ENCODE results near the gene NCAM1. TPM values are rescaled to one million over a fixed set of nuclear protein-coding genes. Genes with fewer than 3 reads are reported as not detected.

The NCAM1 gene
- polyA plus RNA-seq, 2 of the 4 experiments (the other 2 are of a cell fraction), result 0.01 to 0.12 TPM

DNA sequence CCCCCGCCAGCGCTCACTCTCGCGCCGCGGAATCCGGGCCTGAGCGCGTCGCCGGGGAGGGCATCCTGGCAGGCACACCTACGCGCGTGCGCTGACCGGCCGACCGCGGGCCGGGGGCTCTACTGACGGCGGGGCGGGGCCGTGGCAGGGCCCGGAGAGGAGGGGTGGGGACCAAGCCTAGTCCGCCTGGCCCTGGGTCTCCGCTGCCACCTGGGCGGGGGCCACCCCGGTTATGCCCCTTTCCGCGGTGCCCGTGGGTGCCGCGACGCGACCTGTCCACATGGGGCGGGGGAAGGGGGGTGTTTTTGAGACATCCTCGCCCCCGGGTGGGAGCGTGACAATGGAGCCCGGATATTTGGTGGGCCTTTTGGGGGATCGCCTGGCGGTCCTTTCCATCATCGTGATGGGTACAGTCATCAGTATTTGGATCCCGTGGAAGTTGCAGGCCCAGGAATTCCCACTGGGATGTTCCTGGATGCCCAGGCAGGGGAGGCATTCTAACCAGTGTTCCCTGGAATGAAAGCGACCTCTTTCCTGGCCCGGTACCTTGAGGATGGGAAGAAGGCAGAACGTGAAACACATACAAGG is 2.2 kb downstream of the NCAM1 start:
- CTCF ChIA-PET, result no interaction called here
- 63% methylated on average over 6 of the region's 48 CpGs for WGBS (ENCODE audit: missing lambda C conversion rate)
- H3K4me2 ChIP-seq, result no peak overlapping the region
- no peak for DNase-seq (ENCODE audit: low read depth in 1 of 2, low spot score in 1 of 2)
- H3K27ac ChIP-seq, result no peak overlapping the region
- POLR2A ChIA-PET, result no interaction called here
- TF ChIP-seq ESRRA (IDR thresholded peaks at IDR 0.05; ENCODE audit: borderline replicate concordance, low read length) (no peak), FOSB (CRISPR knock-in tag; IDR thresholded peaks at IDR 0.05) (no peak), CBX8 (IDR thresholded peaks at IDR 0.05) (no peak), ZNF302 (CRISPR knock-in tag; IDR thresholded peaks at IDR 0.05) (no peak), RNF2 (IDR thresholded peaks at IDR 0.05; ENCODE audit: borderline replicate concordance, low read depth) (no peak), BCL3 (IDR thresholded peaks at IDR 0.05) (no peak), CHD2 (IDR thresholded peaks at IDR 0.05; ENCODE audit: low read length, partially characterized antibody) (no peak), HDAC2 (IDR thresholded peaks at IDR 0.05) (no peak), HEYL (CRISPR knock-in tag; IDR thresholded peaks at IDR 0.05) (no peak)
- no peak overlapping the region for H3K4me3 ChIP-seq
- no peaks in the 10 kb centered on the region for H3K9me3 ChIP-seq
- no peak for FAIRE-seq
- ATAC-seq, result no peak
- no peaks in the 10 kb centered on the region for H3K4me1 ChIP-seq

DNA sequence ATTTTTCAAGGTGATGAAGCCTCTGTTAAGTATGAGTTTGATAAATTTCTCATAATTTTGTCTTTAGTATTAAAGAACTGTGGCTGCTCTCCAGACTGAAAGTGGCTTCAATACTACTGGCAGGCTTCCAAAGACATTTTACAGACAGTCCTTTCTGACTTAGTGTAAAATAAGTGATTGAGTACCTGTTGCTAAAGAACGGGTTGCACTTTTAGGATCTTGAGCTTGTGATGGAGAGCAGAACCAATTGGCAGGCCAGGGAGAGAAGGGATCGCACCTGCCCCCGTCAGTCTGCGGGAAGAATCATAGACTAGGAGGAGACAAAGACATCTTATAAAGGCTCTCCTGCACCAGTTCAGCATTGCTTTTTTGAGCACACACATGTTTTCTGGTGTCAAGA is 4.4 kb downstream of the NCAM1 start:
- no peak for DNase-seq (ENCODE audit: low read depth in 1 of 2, low spot score in 1 of 2)
- Histone ChIP-seq H3K27ac (no peak overlapping the region), H3K4me2 (no peak overlapping the region), H3K4me1 (no peaks in the 10 kb centered on the region), H3K4me3 (no peak overlapping the region), H3K9me3 (no peaks in the 10 kb centered on the region)
- TF ChIP-seq POLR2A (IDR thresholded peaks at IDR 0.05; ENCODE audit: low read length) (no peak), FOSB (CRISPR knock-in tag; IDR thresholded peaks at IDR 0.05) (no peak), CTCF (IDR thresholded peaks at IDR 0.05) (no peak), MYC (IDR thresholded peaks at IDR 0.05; ENCODE audit: borderline replicate concordance, low read length) (no peak), HEYL (CRISPR knock-in tag; IDR thresholded peaks at IDR 0.05) (no peak), NPAS2 (CRISPR knock-in tag; IDR thresholded peaks at IDR 0.05; ENCODE audit: borderline replicate concordance) (no peak), ZNF302 (CRISPR knock-in tag; IDR thresholded peaks at IDR 0.05) (no peak), JUNB (IDR thresholded peaks at IDR 0.05) (no peak), KDM5A (IDR thresholded peaks at IDR 0.05) (no peak), REST (IDR thresholded peaks at IDR 0.05) (no peak), TP53 (CRISPR knock-in tag; IDR thresholded peaks at IDR 0.05) (no peak), EHF (CRISPR knock-in tag; IDR thresholded peaks at IDR 0.05) (no peak), RFX5 (IDR thresholded peaks at IDR 0.05) (no peak), RAD21 (conservative IDR thresholded peaks at IDR 0.05 in 1 of 2, IDR thresholded peaks at IDR 0.05 in 1 of 2) (no peak), JUN (IDR thresholded peaks at IDR 0.05) (no peak), KDM1A (IDR thresholded peaks at IDR 0.05; ENCODE audit: low read depth) (no peak), ZC3H11A (IDR thresholded peaks at IDR 0.05) (no peak), EHMT2 (IDR thresholded peaks at IDR 0.05; ENCODE audit: low read depth) (no peak)
- TF ChIP-seq, protein P1, sequence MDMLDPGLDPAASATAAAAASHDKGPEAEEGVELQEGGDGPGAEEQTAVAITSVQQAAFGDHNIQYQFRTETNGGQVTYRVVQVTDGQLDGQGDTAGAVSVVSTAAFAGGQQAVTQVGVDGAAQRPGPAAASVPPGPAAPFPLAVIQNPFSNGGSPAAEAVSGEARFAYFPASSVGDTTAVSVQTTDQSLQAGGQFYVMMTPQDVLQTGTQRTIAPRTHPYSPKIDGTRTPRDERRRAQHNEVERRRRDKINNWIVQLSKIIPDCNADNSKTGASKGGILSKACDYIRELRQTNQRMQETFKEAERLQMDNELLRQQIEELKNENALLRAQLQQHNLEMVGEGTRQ (IDR thresholded peaks at IDR 0.05), result no peak
- TF ChIP-seq, protein P2, sequence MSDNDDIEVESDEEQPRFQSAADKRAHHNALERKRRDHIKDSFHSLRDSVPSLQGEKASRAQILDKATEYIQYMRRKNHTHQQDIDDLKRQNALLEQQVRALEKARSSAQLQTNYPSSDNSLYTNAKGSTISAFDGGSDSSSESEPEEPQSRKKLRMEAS (IDR thresholded peaks at IDR 0.05), result no peak
- ChIA-PET CTCF (no interaction called here), POLR2A (no interaction called here)
- no peak for FAIRE-seq
- whole genome bisulfite sequencing (ENCODE audit: missing lambda C conversion rate), result 48% methylated on average over 4 of the region's 4 CpGs
- no peak for ATAC-seq

All from A549 (cell line).